Bronchial epithelial cell (primary cell): ENCODE data around the gene EMID1. TPM values are rescaled to one million over a fixed set of nuclear protein-coding genes. Genes with fewer than 3 reads are reported as not detected.

Experiments
- DNase-seq: peaks from one replicate; pipeline ENCODE4 v3.0.0-alpha.2; 2010; ENCODE audit warnings: low read depth
- FAIRE-seq: peaks from 2 replicates; lab custom pipeline; 2011; peaks lifted over from hg19 to GRCh38; lab: Jason Lieb, UNC
- H3K27me3 ChIP-seq: 2 replicates; pipeline ENCODE4 v1.5.1; 2011; ENCODE audit warnings: low read length; ENCODE audit not compliant: control insufficient read depth, insufficient read depth
- H3K36me3 ChIP-seq: 2 replicates; pipeline ENCODE4 v1.5.1; 2011; ENCODE audit warnings: low read length; ENCODE audit not compliant: control insufficient read depth, insufficient read depth
- H3K4me3 ChIP-seq: 2 replicates; pipeline ENCODE4 v1.5.1; 2011; ENCODE audit warnings: mild to moderate bottlenecking, low read depth, low read length, control low read depth
- CTCF ChIP-seq: IDR thresholded peaks from 2 replicates; pipeline ENCODE4 v1.5.1; 2011; ENCODE audit warnings: mild to moderate bottlenecking, moderate library complexity, low read length, control low read depth, inconsistent platforms; ENCODE audit not compliant: insufficient read depth, severe bottlenecking
- total RNA-seq: library from RNA; depleted of rRNA; stranded (reverse); fragments of >200 nt; gene quantifications from 2 replicates; pipeline ENCODE4 v1.2.1, GENCODE V29; 2014

Gene EMID1
- total RNA-seq, 1 donor from 2014 or later = not detected

GRCh38 chr22:29195118-29195963, 10.4 kb upstream of the EMID1 start:
- TF ChIP-seq CTCF = no peak
- H3K27me3 ChIP-seq = no peaks in the 10 kb centered on the region
- FAIRE-seq (no peak), DNase-seq (no peak)
- H3K4me3 ChIP-seq = no peak overlapping the region
- no peaks in the 10 kb centered on the region for H3K36me3 ChIP-seq

- Histone ChIP-seq H3K4me3 (no peak overlapping the region), H3K27me3 (no peaks in the 10 kb centered on the region), H3K36me3 (no peaks in the 10 kb centered on the region)
- FAIRE-seq = no peak
- no peak for DNase-seq
- TF ChIP-seq CTCF = no peak
Observed at GRCh38 chr22:29195964-29196666, 9.6 kb upstream of the EMID1 start.

GRCh38 chr22:29197096-29197495, 8.6 kb upstream of the EMID1 start:
- H3K4me3 ChIP-seq = no peak overlapping the region
- DNase-seq (no peak), FAIRE-seq (no peak)
- no peaks in the 10 kb centered on the region for H3K27me3 ChIP-seq
- H3K36me3 ChIP-seq = no peaks in the 10 kb centered on the region
- TF ChIP-seq CTCF = no peak

- DNase-seq (no peak), FAIRE-seq (no peak)
- no peak overlapping the region for H3K4me3 ChIP-seq
- no peak for TF ChIP-seq CTCF
- no peaks in the 10 kb centered on the region for H3K36me3 ChIP-seq
- no peaks in the 10 kb centered on the region for H3K27me3 ChIP-seq
Observed at GRCh38 chr22:29198240-29198639, 7.5 kb upstream of the EMID1 start.

GRCh38 chr22:29199702-29200400, 5.8 kb upstream of the EMID1 start:
- no peak for TF ChIP-seq CTCF
- no peaks in the 10 kb centered on the region for H3K27me3 ChIP-seq
- FAIRE-seq (no peak), DNase-seq (no peak)
- H3K4me3 ChIP-seq = no peak overlapping the region
- no peaks in the 10 kb centered on the region for H3K36me3 ChIP-seq
